EH (cell line): ENCODE results near the gene MAD1L1.

ENCODE experiments used
- DNase-seq: peaks from one replicate; pipeline ENCODE4 v3.0.0-alpha.2; 2015; ENCODE audit warnings: low read depth

The MAD1L1 gene

DNA sequence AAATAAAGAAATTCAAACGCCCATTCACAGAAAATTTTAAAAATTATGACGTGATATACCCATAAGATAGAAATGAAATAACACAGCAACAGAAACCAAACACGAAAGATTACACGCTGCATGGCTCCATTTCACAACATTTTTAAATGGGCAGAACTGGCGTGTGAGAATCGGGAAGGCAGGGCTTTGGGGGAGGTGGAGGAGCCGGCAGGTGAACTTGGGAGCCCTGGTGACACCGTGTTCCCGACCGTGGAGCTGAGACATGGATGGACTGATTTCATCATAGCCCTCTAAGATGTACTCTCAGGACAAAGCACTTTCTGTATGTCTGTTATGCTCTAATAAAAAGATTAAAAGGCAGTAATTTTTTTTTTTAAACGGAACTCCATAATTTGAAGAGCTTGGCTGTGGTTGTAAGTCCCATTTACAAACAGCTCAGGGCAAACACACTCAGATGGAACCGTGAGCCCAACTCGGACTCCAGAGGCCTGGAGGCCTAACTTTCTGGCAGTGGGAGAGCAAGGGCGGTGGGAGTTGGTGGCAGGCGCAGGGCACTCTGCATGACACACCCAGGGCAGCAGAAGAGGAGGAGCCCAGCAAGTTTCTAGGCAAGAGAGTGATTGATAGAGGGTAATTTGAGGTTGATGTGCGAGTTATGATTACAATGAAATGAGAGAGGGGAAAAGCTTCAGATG is 203.4 kb downstream of the MAD1L1 start:
- DNase-seq: no peak

- DNase-seq: no peak
Observed at GRCh38 chr7:2028733-2029132, 204.0 kb downstream of the MAD1L1 start.

GRCh38 chr7:2025188-2025587 is 207.6 kb downstream of the MAD1L1 start:
- DNase-seq: no peak

DNA sequence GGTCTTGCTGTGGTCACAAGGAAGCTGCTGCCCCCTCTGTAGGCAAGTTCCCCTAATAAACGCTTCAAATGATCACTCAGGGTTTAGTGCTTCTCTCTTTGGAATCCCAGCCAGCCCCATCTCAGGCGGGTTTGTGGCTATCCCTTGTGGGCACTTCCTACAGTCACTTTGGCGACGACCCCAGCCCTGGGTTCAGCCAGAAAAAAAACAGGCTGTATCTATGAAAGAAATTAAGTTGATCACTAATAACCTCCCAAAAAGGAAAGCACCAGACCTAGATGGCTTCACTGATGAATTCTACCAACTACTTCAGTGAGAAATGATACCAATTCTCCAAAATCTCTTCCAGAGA is 208.2 kb downstream of the MAD1L1 start:
- no peak for DNase-seq

DNA sequence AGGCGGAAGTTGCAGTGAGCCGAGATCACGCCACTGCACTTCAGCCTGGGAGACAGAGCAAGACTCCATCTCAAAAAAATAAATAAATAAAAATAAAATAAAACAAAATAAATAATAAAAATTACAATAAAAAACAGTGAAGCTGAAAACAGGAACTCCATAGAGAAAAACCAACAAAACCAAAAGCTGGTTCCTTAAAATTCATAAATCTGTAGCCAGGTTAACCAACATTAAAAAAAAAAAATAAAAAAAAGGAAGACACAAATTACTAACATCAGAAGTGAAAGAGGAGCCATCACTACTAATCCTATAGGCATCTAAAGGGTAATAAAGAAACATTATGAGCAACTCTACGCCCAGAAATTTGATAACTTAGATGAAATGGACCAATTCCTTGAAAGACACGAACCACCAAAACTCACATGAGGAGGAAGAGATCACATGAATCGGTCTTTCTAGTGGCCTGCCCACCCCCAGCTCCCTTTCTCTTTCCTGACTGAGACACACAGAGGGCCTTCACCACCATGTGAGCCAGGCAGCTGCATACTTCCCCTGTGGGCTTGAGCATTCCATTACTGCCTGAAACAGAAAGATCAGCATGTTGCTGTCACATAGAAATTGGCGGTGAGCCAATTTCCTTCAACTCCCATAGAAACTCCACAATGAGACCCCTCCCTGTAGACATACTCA is 208.7 kb downstream of the MAD1L1 start:
- DNase-seq: peak; percentile 49

GRCh38 chr7:2022737-2023250 is 210.0 kb downstream of the MAD1L1 start:
- DNase-seq: no peak

GRCh38 chr7:2022021-2022409 is 210.7 kb downstream of the MAD1L1 start:
- no peak for DNase-seq

- peak; percentile 95 for DNase-seq
Observed at GRCh38 chr7:2019711-2020511, 212.8 kb downstream of the MAD1L1 start.

DNA sequence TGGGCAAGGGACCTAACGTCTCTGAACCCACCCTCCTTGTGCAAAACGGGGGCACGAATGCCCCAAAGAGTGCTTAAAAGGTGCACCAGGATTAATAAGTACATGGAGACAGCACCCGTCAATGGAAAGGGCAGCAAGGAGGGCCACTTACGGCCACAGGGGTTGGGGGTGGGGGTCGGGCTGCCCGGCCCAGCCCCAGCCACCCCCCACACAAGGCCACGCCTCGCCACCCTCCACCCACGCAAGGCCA is 213.4 kb downstream of the MAD1L1 start:
- no peak for DNase-seq

DNA sequence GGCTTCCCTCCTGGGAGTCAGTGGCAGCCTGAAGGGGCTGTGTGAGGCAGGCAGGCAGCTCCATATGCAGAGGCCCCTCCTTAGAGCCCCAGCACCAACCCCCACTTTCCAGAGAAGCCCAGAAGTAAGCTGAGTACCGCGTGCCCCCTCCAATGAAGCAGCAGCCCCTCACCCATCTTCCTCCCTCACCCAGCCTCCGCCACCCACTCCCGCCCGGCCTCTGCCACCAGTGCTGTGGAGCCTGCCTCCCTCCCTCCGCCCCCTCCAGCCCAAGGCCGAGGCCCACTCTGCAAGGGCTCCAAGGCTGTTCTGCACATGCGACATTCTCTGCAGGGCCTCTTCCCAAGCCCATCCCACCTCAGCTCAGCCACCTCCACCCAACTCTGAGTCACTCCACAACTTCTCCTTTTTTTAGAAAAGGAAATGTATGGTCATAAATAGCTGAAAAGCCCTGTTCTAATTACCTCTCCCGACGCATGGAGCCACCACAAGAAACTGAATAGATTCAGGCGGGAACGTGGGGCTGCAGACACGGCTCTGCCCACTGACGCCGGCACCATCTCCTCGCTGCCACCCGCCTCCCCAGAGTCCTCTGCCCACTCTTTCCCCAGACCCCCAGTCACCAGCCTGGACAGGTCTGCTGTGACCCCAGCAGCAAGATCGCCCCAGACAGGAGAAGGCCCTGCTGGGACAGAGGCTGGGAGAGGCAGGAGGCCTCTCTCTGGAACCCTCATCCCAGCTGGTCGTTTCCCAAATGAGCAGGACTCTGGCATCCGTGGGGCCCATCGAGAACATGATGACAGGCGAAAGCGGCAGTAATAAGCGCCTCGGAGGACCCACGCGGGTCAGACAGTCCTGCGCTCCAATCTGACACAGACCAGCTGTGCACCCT is 213.9 kb downstream of the MAD1L1 start:
- peak; percentile 91 for DNase-seq

GRCh38 chr7:2017914-2018568 is 214.7 kb downstream of the MAD1L1 start:
- no peak for DNase-seq

- no peak for DNase-seq
Observed at GRCh38 chr7:2017481-2017891, 215.3 kb downstream of the MAD1L1 start.

DNA sequence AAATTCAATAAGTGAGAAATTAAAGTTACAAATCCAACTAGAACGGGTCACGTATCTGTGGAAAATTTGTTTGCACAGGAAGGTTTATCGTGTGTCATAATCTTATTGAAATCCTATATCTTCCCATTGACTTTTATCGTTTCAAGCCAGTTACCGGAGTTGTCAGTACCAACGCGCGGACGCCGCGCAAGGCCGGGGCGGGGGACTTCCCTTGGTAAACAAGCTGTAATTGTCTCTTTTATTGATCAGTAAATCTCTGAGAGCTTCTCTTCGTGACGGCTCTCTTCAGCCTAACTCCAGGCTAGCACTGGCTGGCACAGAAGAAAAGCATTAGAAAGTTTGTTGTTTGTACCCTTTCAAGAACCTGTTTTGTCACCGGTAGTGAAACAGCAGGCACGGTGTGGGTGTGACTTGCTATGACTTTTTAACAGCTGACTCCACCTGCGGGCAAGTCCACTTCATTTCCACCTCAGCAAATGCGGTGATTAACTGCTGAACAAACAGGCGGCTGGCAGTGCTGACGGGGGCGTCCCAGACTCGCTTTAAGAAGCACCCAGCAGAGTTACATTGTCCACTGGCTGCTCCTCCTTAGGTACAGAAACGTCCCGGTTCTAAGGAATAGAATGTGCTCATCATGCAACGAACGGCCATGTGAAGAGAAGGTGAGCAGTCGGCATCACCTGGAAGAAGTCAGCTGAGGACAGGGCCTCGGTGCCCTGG is 215.8 kb downstream of the MAD1L1 start:
- no peak for DNase-seq

GRCh38 chr7:2016021-2016631 is 216.6 kb downstream of the MAD1L1 start:
- no peak for DNase-seq

DNA sequence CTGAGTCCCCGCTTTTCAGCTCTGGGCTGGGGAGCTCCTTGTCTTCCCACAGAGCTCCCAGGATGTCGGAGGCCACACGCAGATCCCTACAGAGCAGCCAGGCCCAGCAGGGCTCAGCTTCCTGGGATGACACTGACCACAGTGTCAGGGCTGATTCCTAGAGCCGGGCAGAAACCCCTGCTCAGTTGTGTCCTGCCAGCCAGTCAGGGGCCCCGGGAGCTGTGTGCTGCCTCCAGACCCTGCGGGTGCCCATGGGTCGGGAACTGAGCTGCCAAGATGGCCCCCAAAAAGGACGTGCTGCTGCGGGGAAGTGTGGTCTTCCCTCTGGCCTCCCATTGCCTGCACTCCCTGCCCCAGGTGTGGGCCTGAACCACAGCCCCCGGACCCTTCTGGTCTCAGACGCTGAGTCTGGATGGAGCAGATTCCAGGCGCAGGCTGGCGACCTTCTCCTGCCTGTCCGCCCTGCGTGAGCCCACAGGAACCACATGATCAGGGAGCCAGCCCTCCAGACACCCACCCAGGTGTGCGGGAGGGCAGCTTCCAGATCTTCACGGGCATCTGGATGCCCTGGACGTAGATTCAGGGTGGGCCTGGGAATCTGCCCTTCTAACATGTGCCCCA is 217.4 kb downstream of the MAD1L1 start:
- DNase-seq: no peak

DNA sequence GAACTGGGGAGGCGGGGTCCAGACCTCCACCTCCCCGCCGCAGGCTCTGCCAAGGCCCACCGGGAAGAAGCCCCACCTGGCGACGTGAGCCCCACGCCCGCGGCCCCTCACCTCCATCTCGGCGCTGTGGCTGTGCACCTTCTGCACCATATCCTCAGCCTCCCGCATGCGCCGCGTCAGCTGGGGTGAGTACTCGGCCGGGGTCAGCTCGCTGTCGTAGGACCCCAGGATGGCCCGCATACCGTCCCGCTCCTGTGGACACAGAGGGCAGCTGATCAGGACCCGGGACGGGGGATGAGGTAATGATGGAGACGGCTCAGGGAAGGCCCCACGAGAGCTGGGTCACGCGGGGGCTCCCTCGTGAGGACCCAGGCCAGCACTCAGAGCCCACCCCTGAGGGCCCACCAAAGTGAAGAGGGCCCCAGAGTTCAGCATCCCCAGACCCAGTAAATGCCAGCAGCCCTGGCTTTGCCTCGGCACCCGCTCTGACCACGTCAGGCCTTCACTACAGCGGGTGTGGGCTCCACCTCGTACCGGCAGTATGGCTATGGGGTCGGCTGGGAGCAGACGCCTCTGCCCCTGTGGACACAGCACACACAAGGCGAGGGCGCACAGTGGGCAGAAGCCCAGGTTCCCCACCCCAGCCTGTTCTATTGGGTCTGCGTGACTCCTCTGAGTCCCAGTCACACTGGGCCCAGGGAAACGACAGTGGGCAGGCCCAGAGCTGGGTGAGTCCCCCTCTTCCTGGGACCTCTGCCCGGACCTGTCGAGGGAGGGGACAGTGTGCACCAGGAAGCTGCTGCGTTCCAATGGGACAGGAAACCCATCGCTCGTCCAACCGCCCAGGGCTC is 218.1 kb downstream of the MAD1L1 start:
- no peak for DNase-seq

DNA sequence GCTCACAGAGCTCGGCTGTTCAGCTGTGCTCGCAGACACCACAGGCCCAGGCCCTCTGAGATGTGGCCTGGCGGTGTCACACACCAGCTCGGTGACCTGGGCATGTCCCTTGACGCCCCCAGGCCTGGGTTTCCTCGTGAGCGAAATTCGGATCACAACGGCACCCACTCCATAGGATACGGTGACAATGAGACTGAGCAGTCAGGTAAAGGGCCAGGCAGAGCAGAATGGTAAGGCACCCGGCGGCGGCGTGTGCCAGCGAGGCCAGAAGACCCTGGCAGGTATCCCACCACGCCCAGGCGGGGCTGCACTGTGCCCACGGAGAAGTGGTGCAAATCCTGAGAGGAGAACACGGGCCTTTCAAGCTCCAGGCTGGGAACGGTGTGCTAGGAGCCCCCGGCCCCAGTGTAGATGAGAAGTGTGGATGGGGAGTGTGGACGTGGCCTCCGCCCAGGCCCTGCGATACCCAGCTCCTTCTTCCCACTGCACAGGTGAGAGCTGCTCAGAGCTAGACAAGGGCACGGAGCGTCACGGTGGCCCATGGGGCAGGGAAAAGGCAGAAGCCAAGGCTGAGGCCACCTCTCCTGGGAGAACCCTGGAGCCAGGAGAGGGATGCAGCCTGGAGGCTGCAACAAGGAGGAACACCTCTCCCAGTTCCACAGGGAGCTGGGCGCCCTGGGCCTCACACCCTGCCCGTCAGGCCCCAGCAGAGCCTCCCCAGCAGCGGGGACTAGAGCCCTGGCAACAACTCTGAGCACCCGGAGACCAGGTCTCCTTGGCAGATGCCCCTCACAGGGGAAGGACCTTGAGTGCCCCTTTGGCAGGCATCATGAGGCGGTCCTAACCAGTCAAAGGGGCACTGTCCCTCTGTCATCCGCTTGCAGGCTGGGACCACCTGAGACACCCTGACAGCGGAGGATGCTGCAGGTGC is 219.1 kb downstream of the MAD1L1 start:
- no peak for DNase-seq

- peak; percentile 69 for DNase-seq
Observed at GRCh38 chr7:2012981-2013380, 219.8 kb downstream of the MAD1L1 start.
